ENCODE results near the gene MEGF11. TPM values are rescaled to one million over a fixed set of nuclear protein-coding genes. Genes with fewer than 3 reads are reported as not detected.

The MEGF11 gene
- total and polyA plus RNA-seq, 8 donors: 0.05 to 0.92 (median 0.14) TPM; not detected in 4

GRCh38 chr15:66053991-66054390 is 199.6 kb downstream of the MEGF11 start:
- H3K27me3 ChIP-seq: peaks cover 0 to 9% (median 0%) of the 10 kb centered on the region in 3 donors
- H3K27ac ChIP-seq: no peak overlapping the region
- H3K4me1 ChIP-seq: no peaks in the 10 kb centered on the region
- H3K4me3 ChIP-seq: no peak overlapping the region
- H3K36me3 ChIP-seq: no peaks in the 10 kb centered on the region
- DNase-seq: no peak
- intact Hi-C loops (cut with DNase I; ENCODE audit: low total_unique reads): no loop called here
- H3K9me3 ChIP-seq: no peaks in the 10 kb centered on the region
- TF ChIP-seq EP300 (IDR thresholded peaks at IDR 0.05): no peak
- no peak for TF ChIP-seq POLR2AphosphoS5 (IDR thresholded peaks at IDR 0.05)
- TF ChIP-seq POLR2A (IDR thresholded peaks at IDR 0.05): no peak
- no peak for TF ChIP-seq CTCF (IDR thresholded peaks at IDR 0.05)
- WGBS, 5 donors: 78 to 88% (median 82%) methylated on average over 3 of the region's 3 CpGs

- Histone ChIP-seq H3K27me3 (peaks cover 0 to 16% (median 0%) of the 10 kb centered on the region in 3 donors), H3K4me3 (no peak overlapping the region), H3K36me3 (no peaks in the 10 kb centered on the region), H3K4me1 (no peaks in the 10 kb centered on the region), H3K27ac (no peak overlapping the region), H3K9me3 (no peaks in the 10 kb centered on the region)
- DNase-seq: no peak
- WGBS, 5 donors: 66 to 77% (median 70%) methylated on average over 7 of the region's 7 CpGs
- TF ChIP-seq POLR2A (IDR thresholded peaks at IDR 0.05) (no peak), EP300 (IDR thresholded peaks at IDR 0.05) (no peak), POLR2AphosphoS5 (IDR thresholded peaks at IDR 0.05) (no peak), CTCF (IDR thresholded peaks at IDR 0.05) (no peak)
- intact Hi-C loops (cut with DNase I; ENCODE audit: low total_unique reads): no loop called here
Observed at GRCh38 chr15:66051833-66052232, 201.7 kb downstream of the MEGF11 start.

GRCh38 chr15:66050264-66050663 is 203.3 kb downstream of the MEGF11 start:
- H3K9me3 ChIP-seq: no peaks in the 10 kb centered on the region
- WGBS, 5 donors: 62 to 93% (median 87%) methylated on average over 3 to 5 of the region's 5 CpGs
- DNase-seq: no peak
- intact Hi-C loops (cut with DNase I; ENCODE audit: low total_unique reads): no loop called here
- H3K4me3 ChIP-seq: no peak overlapping the region
- no peak for TF ChIP-seq POLR2AphosphoS5 (IDR thresholded peaks at IDR 0.05)
- no peak for TF ChIP-seq CTCF (IDR thresholded peaks at IDR 0.05)
- no peak for TF ChIP-seq POLR2A (IDR thresholded peaks at IDR 0.05)
- H3K27ac ChIP-seq: no peak overlapping the region
- no peaks in the 10 kb centered on the region for H3K4me1 ChIP-seq
- peaks cover 0 to 17% (median 0%) of the 10 kb centered on the region in 3 donors for H3K27me3 ChIP-seq
- H3K36me3 ChIP-seq: no peaks in the 10 kb centered on the region

GRCh38 chr15:66049353-66049752 is 204.2 kb downstream of the MEGF11 start:
- DNase-seq: no peak
- TF ChIP-seq POLR2AphosphoS5 (IDR thresholded peaks at IDR 0.05): no peak
- no peak for TF ChIP-seq POLR2A (IDR thresholded peaks at IDR 0.05)
- no peak for TF ChIP-seq CTCF (IDR thresholded peaks at IDR 0.05)
- TF ChIP-seq EP300 (IDR thresholded peaks at IDR 0.05): no peak
- 42 to 58% (median 52%) methylated on average over 6 of the region's 6 CpGs for WGBS, 5 donors
- peaks cover 0 to 4% (median 0%) of the 10 kb centered on the region in 4 donors for H3K9me3 ChIP-seq
- H3K4me1 ChIP-seq: no peaks in the 10 kb centered on the region
- no peak overlapping the region for H3K27ac ChIP-seq
- H3K36me3 ChIP-seq: no peaks in the 10 kb centered on the region
- intact Hi-C loops (cut with DNase I; ENCODE audit: low total_unique reads): no loop called here
- H3K27me3 ChIP-seq: peaks cover 0 to 21% (median 0%) of the 10 kb centered on the region in 3 donors
- H3K4me3 ChIP-seq: no peak overlapping the region
